NCI-H345 treated with DMSO at 0.1 percent for 48 hours (cell line): ENCODE results near the gene CENPA.
"Not testable (repeated sequence)": the region's sequence is repeated elsewhere in the genome, so short reads cannot be mapped to it uniquely, and the experiment has no call there.

Experiments used
- DNase-seq: peaks from one replicate; lab custom pipeline; 2025; ENCODE audit not compliant: unreplicated experiment; lab: John Stamatoyannopoulos, UW

Gene CENPA

GRCh38 chr2:26785431-26786206 is at the start of gene CENPA:
CENPA (plus strand) TSS chr2:26786056; CDS start chr2:26786197, 141 bp downstream.
- DNase-seq, result peak; percentile 99

- no peak for DNase-seq
Measured at GRCh38 chr2:26737221-26737620, 48.6 kb upstream of the CENPA start.

DNA sequence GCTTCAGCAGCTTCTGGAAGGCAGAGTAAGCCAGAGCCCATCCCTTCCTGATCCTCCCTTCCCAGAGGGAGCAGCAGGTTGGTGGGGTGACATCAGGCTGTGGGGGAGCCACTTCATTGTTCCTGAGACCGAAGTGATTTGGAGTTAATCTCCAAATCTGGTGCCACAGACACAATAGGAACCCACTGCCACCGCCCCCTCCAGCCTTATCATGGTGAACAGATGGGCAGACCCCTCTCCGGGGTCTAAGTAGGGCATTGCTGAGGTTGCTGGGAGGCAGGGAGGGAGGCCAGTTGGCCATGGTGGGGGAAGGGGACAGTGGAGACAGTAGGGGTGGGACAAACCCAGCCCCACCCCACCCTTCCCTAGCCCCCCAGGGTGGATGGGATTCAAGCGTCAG is 47.4 kb upstream of the CENPA start:
- DNase-seq, result no peak

GRCh38 chr2:26739514-26739913 is 46.3 kb upstream of the CENPA start:
- no peak for DNase-seq

- DNase-seq, result no peak
Measured at GRCh38 chr2:26740346-26740745, 45.5 kb upstream of the CENPA start.

GRCh38 chr2:26740890-26741302 is 45.0 kb upstream of the CENPA start:
- DNase-seq, result no peak

GRCh38 chr2:26742048-26742770 is 43.6 kb upstream of the CENPA start:
- DNase-seq, result no peak

- DNase-seq, result no peak
Measured at GRCh38 chr2:26743852-26744251, 42.0 kb upstream of the CENPA start.

DNA sequence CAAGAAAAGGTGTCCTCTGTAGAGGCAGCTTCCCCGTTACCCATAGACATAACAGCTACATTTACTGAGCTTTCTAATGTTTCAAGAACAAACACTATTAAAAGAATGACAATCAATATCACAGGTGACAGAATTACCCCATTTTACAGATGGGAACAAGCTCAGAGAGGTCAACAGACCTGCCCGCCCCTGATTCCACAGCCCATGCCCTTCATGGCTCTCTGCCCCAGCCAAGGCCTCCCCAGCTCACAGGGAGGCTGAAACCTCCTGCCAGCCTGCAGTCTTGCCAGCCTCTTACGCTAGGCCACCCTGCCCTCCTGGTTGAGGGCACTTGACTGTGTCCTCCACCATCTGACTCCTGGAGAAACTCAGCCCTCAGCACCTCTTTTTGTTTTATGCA is 40.9 kb upstream of the CENPA start:
- DNase-seq, result no peak

DNA sequence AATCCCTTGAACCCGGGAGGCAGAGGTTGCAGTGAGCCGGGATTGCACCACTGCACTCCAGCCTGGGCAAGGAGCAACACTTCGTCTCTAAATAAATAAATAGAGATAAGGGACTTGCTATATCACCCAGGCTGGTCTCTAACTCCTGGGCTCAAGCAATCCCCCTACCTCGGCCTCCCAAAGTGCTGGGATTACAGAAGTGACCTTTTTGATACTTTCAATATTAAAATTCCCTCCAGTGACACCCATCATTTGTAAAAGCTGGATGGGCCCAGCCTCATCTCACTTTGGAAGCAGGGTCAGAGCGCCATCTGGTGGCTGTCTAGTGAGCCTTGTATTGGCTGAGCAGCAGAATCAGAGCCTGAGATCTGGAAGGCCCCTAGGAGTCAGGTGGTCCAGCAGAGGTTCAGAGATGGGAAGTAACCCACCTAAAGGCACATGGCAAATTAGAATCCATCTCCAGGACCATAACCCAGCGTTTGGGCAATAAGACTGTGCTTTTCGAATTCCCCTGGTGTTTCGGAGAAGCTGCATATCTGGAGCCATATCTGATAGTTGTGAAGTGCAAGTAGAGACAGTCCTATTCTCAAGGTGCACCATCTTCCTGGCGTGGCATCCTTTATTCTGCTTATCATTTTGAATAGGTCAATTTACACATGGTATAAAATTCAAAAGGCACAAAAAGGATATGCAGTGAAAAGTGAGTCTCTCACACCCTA is 40.1 kb upstream of the CENPA start:
- DNase-seq, result peak; percentile 71

GRCh38 chr2:26746934-26747333 is 38.9 kb upstream of the CENPA start:
- DNase-seq, result no peak

DNA sequence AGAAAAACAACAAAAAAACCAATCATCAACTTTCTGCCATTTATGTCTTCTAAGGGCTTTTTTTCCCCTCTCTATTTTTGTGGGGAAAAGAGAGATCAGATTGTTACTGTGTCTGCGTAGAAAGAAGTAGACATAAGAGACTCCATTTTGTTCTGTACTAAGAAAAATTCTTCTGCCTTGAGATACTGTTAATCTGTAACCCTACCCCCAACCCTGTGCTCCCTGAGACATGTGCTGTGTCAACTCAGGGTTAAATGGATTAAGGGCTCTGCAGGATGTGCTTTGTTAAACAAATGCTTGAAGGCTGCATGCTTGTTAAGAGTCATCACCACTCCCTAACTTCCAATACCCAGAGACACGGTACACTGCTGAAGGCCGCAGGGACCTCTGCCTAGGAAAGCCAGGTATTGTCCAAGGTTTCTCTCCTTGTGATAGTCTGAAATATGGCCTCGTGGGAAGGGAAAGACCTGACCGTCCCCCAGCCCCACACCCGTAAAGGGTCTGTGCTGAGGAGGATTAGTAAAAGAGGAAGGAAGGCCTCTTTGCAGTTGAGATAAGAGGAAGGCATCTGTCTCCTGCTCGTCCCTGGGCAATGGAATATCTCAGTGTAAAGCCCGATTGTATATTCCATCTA is 36.0 kb upstream of the CENPA start:
- DNase-seq, result not testable (repeated sequence)

DNA sequence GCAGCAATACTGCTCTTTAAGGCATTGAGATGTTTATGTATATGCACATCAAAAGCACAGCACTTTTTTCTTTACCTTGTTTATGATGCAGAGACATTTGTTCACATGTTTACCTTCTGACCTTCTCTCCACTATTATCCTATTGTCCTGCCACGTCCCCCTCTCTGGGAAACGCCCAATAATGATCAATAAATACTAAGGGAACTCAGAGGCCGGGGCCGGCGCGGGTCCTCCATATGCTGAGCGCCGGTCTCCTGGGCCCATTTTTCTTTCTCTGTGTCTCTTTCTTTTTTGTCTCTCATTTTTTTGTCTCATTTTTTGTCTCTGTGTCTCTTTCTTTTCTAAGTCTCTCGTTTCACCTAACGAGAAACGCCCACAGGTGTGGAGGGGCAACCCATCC is 35.4 kb upstream of the CENPA start:
- not testable (repeated sequence) for DNase-seq

GRCh38 chr2:26752656-26753055 is 33.2 kb upstream of the CENPA start:
- no peak for DNase-seq

DNA sequence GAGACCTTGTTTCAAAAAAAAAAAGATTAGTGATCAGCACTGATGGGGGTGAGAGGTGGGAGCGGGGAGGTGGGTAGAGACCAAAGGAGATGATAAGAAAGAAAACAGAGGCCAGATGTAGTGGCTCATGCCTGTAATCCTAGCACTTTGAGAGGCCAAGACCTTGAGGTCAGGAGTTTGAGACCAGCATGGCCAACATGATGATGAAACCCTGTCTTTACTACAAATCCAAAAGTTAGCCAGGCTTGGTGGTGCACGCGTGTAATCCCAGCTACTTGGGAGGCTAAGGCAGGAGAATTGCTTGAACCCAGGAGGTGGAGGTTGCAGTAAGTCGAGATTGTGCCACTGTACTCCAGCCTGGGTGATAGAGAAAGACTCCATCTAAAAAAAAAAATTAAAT is 31.3 kb upstream of the CENPA start:
- no peak for DNase-seq

GRCh38 chr2:26754972-26755670 is 30.7 kb upstream of the CENPA start:
- peak; percentile 9 for DNase-seq

DNA sequence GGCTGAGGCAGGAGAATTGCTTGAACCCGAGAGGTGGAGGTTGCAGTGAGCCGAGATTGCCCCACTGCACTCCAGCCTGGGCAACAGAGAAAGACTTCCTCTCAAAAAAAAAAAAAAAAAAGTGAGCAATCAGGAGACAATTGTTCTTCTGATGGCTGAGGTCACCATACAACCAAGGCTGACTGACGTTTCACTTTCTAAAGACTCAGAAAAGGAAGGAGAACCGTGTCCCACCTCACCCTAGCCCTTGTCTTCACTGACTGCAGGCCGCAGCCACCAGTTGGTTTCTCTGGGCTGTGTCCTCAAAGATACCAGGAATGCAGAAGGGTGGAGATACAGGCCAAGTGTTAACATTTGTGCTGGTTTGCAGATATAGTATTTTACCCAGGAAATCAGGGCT is 29.5 kb upstream of the CENPA start:
- DNase-seq, result no peak

GRCh38 chr2:26757873-26758789 is 27.7 kb upstream of the CENPA start:
- no peak for DNase-seq

- no peak for DNase-seq
Measured at GRCh38 chr2:26758790-26759321, 27.0 kb upstream of the CENPA start.
